Superior temporal gyrus (tissue), 1 donor: ENCODE data around the gene SGMS1.
"Not testable (repeated sequence)": the region's sequence is repeated elsewhere in the genome, so short reads cannot be mapped to it uniquely, and the experiment has no call there.

Source experiments
- DNase-seq: peaks from one replicate; pipeline ENCODE4 v3.0.0-alpha.2; 2016; ENCODE audit errors: extremely low spot score

The SGMS1 gene

DNA sequence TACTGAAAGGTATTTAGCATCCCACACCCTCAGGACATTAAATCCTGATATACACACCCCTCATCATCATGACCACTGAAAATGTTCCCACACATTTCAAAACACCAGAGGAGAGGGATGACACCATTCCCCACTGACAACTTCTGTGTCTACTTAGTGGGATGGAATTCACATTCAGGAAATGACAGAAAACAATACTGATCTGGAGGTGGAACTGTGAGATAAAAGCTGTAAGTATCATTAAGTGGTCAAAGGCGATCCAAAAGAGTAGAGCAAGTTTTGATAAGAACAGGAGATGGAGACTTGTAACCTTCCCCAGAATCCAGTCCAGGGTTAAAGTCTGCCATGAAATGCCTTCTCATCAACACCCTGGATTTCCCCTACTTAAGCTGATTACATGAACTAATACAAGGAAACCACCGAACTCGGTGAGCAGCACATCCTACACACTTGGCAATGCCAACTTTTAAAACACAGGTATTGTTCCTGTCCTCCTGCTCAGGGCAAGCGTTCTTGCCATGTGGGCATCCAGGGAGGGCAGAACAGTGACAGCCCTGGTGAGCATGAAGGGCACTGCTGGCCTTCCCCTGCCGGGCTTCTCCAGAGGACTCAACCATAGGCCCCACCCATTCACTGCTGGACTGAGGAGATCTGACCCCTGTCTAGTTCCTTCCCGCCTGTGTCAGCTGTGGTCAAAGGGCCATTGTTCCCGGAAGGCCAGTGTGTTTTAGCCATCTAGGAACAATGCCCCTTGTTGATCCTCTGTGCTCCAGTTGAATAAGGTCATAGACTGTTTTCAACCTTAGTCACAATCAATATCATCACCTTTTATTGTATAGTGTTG lies 85.0 kb downstream of the SGMS1 start:
- peak; percentile 92 for DNase-seq

DNA sequence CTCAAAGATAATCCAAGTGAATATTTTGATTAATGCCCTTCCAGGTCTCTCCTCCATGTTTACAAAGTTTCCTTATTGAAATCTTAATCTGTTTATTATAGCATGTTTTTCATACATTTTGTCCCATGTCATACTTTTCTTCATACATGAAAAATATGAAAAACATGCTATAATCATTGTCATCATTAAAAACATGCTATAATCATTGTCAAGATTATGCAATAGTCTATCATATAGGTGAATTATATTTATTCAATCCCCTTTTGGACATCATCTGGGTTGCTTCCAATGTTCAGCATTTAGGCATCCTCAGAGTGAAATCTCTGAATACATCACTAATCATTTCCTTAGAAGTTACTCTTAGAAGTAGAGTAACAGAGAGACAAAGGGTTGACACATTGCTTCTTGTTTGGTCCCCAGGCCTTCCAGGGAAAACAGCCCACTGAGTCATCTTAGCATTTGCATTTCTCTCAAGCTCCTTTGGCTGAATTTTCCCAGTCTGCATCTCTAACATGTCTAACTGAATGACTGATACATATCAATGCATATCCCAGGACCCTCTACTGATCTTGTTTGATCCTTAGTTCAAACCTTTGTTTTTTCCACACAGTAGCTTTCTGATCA lies 87.0 kb downstream of the SGMS1 start:
- no peak for DNase-seq

DNA sequence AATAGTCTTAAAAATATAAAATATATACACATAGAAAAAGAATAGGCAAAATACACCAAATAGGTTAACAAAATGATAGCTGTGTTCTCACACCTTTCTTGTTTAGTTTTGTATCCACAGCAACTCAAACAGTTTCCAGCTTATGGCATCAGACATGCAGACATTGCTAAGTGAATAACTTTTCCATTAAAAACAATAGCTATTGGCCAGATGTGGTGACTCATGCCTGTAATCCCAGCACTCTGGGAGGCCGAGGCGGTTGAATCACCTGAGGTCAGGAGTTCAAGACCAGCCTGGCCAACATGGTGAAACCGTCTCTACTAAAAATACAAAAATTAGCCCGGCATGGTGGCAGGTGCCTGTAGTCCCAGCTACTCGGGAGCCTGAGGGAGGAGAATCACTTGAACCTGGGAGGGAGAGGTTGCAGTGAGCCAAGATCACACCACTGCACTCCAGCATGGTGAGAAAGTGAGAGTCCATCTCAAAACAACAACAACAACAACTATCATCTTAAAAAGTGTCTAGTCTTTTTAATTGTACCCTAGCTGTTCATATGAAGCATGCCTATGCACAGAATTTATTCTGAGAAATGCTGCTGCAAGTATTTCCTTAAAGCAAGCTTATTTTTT lies 88.9 kb downstream of the SGMS1 start:
- not testable (repeated sequence) for DNase-seq

DNA sequence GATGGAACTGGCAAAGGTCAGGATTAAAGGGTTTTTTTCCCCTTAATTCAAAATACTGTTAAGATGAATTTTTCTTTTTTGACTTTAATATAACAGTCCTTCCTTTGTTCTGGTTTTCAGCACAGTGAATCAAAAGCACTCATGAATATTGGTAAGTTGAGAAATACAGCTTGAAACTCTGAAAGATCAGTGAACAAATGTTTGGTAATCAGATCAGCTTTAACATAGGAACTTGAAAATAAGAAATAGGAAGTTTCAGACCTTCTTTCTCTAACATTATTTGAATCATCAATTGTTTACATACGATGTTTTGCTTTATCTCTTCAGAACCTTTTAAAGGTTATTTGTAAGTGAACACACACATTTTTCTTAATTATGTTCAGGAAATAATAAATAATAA lies 90.5 kb downstream of the SGMS1 start:
- no peak for DNase-seq

DNA sequence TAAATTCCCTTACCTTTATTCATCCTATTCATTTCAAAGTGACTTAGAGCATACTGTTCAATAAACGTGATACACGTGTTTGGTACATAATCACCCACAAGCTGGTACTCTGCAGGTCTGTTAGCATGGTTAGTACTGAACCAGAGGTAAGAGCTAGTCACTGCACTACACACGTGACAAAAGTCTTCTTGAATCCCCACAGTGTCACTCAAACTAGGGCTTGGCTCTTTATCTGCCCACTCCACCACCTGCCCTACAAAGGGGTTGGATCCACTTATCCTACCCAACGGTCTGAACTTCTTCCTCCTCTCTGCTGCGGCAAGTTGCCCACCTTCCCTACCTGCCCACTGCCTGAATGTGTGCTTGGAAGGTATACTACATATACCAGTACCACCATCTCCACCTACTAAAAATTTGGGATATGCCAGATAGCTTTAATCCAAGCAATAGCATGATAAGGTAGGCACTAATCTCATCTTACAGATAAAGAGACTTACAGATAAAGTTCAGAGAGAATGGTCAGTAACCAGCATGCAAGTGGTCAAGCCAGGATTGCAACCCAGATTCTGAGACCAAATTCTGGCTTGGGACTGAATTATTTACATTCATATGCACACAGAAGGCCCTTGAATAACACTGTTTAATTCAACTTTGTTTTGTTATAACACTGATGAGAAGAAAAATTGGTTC lies 92.2 kb downstream of the SGMS1 start:
- DNase-seq, result no peak

DNA sequence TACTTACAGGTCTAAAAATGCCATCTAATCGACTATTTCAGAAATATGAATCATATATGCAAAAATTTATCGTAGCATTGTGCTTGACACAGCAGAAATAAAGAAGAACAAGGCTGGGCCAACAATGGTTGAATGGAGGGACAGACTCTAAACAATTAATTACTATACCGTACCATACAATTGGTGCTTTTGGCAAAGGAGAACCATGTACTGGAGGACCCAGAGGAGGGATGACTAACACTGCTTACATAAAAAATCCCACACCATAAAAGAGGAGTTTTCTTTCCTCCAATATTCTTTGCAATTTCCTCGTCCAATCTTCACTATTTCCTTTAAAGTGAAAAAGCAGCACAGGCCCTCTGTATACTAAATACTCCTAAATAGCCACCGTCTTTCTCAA lies 94.1 kb downstream of the SGMS1 start:
- no peak for DNase-seq

DNA sequence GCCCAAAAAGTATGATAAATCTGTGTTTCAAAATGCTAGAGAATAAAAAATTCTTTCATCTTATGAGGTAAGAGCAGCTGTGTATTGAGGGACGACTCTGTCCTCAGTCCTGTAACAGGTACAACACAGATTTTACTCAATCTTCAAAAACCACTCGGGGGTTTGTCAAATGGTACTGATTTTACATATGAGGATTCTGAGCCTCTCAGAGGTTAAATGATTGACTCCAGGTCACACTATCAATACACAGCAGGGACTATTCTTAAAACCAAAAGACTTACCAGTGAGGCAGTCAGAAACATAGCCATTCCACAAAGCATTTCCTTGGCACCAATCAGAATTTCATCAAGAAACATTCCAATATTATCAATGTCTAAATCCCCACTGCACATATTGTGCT lies 95.5 kb downstream of the SGMS1 start:
- no peak for DNase-seq

DNA sequence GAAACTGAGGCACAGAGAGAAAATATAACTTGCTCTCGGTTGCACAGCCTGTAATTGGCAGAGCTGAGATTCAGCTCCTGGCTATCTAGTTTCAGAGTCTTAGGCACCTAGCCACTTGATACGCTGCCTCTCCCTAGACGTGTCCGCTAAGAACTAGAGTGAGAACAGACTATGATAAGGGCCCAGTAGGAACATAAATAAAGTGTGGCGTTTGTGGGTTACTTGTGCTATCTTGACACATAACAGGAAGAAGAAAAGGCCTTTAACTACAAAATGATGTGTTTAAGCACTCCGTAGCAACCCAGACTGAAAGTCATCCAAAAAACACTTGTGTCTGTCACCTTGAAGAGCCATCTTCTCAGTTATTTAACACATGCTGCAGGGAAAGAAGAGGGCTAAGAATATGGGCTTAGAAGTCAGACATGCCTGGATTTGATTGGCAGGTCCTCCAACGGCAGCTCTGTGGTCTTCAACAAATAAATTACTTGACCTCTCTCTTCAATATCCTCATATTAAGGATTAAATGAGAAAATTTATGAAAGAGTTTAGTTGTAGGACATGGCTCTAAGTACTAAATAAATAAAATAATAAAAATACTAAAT lies 96.2 kb downstream of the SGMS1 start:
- DNase-seq, result no peak

DNA sequence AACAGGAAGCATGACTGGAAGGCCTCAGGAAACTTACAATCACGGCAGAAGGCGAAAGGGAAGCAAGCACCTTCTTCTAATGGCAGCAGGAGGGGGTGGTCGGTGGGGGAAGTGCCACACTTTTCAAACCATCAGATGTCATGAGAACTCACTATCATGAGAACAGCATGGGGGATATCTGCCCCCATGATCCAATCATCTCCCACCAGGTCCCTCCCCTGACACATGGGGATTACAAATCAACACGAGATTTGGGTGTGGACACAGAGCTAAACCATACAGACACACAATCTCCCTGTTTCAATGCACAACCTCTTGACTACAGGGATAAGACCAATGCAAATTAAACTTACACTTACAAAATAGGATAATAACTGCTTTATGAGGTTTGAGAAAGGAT lies 97.6 kb downstream of the SGMS1 start:
- DNase-seq, result no peak

DNA sequence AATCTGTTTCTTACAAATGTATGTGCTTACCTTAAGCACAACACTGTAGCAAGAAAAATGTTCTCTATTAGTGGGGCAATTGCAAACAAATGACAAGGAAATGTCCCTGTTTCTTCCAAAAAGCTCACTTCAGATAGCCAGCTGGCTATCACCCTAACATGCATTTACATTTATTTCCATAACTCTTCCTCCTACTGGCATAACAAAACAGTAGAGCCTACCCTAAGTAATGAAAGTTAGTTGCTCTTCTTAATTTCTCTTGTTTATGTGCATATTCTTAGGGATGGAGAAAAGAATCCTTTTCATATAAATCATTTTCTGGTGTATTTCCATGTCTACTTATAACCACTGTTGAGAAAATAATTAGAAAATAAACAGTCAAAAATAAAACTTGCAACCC lies 100.4 kb downstream of the SGMS1 start:
- no peak for DNase-seq

DNA sequence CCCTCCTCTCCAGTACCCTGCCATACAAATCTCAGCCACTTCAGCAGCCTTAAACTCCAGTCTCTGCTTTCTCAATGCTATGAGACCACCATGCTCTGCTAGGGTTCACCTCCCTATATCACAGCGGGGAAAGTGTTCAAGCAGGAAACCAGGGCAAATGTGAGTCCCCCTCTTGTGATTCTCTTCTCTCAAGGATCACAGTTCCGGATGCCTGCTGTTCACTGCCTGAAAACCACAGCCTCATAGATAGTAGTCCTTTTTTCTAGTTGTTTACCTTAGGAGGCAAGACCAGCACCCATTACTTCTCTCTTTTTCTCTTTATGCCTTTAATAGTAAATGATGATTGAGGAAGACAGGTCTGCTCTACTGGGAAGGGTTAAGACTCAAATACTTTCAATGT lies 100.8 kb downstream of the SGMS1 start:
- DNase-seq, result no peak

DNA sequence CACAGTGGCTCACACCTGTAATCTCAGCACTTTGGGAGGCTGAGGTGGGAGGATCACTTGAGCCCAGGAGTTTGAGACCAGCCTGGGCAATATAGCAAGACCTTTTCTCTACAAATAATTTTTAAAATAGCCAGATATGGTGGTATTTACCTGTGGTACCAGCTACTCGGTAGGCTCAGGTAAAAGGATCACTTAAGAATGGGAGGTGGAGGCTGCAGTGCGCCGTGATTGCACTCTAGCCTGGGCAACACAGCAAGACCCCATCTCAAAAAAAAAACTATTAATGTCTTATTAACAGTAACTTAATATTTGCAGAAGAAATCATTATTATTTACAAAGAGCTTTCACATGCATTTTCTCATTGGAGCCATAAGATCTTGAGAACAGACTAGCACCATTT lies 103.6 kb downstream of the SGMS1 start:
- no peak for DNase-seq

DNA sequence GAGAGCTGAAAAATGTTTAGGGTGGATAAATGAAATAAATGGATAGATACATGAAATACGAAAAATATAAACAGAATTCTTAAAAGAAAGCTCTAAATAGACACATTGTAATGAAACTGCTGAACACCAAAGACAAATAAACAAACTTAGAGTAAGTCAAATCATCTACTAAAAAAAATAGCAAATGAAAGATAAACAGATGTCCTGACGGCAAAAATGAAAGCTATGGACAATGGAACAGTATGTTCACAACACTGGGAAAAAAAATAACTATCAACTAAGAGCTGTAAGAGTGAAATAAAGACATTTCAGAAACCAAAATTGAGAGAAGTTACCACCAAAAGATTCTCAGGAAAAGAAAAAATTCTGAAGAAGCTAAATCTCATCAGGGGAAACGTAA lies 106.1 kb downstream of the SGMS1 start:
- DNase-seq, result no peak

DNA sequence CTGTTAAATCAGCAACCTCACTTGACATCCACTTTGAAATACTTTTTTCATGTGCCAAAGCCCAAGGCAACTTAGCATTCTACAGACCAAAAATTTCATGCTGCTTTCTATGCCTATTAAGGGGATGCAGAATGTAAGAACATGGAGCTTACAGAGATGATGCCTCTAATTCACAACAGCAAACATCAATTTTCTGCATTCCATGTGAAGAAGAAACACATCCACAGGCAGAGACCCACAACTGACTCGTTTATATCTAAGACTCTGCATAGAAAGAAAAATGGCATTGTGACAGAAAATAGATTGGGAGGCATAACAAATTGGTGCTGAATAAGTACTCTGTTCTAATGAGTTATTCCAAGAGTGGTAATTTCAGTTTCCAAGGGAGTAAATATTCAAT lies 107.6 kb downstream of the SGMS1 start:
- no peak for DNase-seq

DNA sequence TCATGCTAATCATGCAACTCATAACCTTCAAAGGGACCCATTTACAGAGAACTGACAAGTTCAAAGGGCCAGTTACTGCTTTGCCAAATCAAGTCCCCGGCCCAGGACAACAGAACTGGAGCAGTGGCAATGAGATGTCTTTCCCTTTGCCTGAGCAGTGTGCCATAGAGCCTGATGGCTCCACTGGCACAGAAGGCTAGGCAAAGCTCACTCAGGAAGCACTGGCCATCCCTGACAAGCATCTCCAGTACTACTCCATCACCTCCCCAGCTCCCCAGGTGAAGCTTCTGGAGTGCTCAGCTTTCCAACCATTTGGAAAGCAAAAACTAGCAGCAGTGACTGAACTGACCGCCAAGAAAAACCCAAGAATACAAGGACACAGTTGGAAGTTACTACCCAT lies 108.3 kb downstream of the SGMS1 start:
- no peak for DNase-seq

DNA sequence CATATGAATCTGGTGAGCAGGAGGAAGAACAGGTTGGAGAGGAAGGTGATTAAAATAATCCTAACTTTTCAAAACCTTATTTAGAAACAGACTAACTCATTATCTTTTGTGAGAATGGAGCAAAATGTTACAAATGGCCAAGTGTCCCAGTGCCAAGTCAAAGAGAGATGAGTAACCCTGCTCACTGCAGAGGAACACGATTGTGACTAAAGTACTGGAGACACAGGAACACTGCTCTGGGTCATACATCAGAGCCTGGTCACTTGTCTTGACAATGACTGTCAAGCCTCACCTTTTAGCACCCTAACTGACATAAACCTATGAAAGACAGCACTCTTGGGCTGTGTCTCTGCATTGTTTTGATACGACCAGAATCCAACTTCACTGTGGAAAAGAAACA lies 108.8 kb downstream of the SGMS1 start:
- DNase-seq, result no peak

DNA sequence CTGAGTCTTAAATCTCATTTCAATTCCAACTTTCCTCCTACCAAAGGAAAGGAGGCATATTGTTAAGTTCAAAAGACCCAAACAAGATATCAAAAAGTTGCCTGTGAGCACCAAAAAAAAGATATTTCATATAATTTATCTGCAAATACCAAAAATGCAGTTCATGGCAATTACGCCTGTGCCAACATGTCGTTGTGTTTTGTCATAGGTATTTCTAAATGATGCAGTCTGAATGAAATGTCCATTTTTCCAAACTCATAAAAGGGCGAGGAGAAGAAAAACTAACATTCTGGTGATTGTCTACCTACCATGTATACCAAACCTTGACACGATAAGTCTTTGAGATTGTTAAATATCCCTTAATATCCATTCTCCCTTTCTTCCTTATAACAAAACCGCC lies 109.8 kb downstream of the SGMS1 start:
- no peak for DNase-seq

DNA sequence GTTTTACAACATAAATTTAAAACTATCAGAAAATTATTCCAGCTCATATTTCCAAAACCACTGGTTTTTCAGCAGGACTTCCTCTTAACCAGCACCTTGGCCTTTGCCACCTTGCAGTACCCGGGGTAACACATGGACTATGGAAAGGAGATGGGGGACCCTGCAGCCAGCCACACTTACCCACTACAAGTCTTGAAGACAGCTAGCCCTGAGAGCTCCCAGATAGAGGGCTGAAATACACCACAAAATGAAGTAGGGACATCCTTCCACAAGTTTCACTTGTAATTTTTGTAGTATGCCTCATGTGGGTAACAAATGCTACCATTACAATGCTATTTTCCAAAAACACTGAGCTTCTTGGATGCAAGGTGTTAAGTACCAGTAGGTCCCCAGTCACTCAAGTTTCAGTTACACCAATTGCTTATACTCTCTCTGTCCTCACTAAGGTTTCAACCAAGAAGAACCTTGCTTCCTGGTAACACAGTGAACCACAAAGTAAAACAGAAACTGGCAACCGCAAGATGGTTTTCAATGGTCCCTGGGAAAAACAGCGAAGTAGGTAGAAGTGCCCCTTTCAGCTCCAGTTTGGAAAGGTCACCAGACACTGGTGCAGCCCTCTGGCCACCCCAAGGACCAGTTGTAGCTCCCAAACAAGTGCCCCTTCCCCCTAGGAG lies 110.9 kb downstream of the SGMS1 start:
- DNase-seq, result no peak

DNA sequence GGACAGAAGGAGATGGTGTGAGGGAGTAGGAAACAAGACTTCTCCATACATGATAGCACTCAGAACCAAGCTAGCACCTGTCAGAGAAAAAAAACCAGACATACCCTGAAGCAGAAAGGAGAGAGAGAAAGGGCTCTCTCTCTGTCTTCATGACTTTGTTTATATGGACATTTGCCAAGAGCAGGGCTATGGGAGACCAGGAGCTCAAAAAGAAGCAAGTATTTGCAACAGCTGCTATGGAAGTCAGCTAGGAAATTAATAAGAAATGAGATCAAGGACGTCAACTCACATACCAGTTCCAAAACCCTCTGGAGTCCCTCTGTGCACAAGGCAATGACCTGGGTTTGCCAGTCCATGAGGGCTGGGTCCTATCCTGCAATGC lies 111.6 kb downstream of the SGMS1 start:
- DNase-seq, result no peak

DNA sequence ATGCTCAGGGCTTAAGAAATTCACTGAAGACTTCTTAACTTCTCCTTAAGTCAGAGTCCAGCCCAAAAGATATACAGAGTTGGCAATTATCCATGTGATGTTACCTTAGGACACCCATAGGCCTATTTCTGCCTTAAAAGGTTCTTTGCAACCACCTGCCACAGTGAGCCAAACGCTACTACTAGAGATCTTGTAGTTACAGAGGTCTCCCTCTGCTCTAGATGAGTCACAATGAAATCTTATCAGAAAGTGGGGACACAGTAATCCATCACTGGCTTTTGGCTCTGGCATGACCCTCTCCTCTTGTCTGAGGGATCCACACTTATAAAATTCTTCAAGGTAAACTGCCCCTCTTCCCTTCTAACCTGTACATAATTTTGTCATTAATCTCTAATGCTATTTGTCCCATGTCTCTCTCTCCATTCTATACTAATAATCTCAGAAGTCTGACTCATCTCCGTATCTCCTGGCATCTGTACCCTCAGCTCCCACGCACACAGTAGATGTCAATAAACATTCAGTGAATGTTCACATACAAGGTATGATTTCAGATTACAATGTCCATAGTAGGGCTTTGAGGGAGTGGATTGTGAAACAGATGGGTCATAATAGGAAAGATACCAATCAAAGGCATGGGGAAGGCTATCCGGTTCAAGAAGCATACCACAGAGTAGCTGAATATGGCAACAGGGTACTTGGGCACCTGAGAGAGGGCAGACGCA lies 112.1 kb downstream of the SGMS1 start:
- DNase-seq, result no peak
